HG02610 (cell line): ENCODE data around the gene DHRS2.

Experiments
- ATAC-seq: cut with Tn5 transposase; IDR thresholded peaks from one replicate; pipeline ENCODE4 v1.9.1; 2021; ENCODE audit warnings: mild to moderate bottlenecking, moderate library complexity; ENCODE audit not compliant: unreplicated experiment

Gene DHRS2

DNA sequence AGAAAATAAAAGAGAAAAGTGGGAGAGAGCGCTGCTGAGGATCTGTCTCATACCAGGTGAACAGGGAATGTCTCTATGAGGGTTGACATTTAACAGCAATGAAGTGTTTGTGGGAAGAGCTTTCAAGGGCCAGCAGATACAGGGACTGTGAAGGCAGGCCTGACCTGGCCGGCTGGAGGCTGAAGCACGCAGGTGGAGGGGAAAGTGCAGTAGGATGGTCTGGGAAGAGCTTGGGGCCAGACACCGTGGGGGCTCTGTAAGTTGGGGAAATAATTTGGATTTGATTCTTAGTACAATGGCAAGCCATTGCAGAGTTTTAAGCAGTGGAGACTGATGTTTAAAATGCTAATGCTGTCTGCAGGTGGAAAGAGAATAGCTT is 23.8 kb upstream of the DHRS2 start:
- no peak for ATAC-seq

DNA sequence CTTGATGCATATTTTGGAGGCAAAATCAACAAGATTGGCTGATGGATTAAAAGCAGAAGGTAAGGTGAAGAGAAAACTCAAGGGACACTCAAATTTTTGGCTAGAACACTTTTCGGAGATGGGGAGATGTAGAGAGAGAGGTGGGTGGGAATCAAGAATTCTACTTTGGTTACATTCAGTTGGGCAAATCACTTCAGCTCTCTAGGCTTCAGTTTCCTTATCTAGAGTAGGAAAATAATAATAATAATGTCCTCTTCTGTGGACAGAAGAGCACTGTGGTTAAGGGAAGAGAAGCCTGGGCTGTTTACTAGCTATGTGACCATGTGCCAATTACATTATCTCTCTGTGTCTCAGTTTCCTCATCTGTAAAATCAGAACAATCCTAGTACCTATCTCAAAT is 23.4 kb upstream of the DHRS2 start:
- ATAC-seq: no peak

DNA sequence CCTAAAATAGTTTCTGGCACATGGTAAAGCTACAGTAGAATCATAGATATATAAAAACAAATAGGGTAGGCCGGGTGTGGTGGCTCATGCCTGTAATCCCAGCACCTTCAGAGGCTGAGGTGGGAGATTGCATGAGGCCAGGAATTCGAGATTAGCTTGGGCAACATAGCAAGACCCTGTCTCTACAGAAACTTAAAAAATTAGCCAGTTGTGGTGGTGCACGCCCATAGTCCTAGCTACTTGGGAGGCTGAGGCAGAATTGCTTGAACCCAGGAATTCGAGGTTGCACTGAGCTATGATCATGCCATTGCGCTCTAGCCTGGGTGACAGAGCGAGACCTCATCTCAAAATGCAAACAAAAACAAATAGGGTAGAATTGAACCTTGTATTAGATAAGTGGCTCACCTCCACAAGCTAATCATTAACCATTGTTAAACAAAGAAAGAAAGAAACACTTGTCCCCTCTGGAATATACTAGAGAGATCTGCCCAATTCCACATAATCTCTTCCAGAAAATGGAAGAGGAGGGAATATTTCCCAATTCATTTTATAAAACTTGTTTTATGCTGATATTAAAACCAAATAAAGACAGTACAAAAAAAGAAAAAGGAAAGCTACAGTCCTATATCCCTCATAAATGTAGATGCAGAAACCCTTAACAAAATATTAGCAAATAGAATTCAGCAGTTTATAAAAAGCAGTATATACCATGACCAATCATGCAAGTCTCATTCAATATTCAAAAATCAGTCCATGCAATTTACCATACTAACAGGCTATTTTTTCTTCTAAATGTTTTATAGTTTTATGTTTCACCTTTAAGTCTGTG is 22.7 kb upstream of the DHRS2 start:
- no peak for ATAC-seq

DNA sequence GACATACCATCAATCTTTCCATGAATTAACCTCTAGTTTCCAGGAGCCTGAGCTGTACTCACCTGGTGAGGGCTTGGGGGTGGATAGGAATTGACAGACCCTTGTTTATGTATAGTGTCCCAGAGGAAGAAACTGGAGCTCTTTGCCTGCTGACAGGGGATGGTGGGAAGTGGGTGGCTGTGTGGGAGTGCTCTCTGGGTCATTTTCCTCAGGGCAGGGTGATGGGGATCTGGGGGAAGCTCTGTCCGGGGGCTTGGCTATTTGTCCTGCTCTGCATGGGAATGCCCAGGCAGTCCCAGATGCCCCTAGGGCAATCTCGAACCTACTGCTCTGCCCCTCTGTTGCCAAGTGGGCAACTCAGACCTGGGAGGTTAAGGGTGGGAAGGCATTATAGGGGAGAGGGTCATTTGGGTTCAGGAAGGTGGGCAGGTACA is 21.8 kb upstream of the DHRS2 start:
- ATAC-seq: no peak

DNA sequence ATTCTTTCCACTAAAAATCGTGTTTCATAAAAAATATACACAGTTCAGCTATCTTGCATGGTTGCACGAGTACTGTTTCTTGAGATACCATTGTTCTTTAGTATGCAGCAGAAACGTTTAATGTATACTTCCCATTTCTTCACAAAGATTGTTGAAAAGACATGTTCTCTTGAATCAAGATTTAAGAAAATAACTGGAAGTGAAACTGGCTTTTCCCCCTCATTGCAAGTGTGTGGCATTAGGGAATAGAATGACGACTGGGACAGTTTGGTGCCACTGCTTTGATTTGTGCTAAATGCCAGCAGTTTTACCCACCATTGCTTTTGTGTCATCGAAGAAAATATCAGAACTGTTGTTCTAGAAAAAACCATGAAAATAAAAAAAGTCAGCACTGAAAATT is 20.3 kb upstream of the DHRS2 start:
- no peak for ATAC-seq

DNA sequence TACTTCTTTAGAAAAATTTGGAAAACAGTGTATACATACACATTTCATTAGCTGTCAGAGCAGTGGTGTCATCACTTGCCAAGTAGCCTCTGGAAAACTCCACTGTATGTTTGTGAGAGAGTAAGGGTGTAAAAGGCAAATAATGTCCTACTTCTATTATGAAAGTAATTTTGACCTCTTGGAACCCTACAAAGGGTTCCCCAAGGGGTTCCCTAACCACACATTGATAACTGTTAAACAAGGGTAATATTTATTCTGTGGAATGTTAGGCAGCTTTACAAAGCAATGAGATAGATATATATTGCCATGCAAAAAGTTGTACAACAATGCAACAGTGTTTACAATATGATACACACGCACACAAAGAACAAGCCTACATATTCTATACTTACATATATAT is 18.6 kb upstream of the DHRS2 start:
- ATAC-seq: no peak

DNA sequence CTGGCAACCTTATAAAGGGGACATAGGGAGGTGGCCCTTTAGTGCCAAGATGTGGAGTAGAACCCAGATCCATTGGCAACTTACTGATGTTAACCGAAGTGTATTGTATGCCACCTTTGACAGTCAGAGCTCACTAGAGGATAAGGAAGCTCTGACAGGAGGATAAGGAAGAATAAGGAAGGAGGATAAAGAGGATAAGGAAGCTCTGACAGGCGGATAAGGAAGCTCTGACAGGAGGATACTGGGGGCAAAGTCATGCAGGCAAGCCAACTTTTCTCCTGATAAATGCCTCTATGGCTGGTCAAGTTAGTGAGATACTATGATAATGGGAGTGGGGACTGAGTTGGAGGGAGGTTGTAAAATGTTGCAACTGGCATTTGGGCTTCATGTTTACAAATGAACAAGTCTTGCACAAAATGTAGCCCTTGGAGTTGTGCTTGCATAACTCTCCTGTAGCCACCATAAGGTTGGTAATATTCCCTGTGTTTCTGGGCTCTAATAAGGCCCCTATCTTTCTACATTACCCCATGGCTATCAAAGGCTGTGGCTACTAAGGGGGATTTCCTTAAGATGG is 17.7 kb upstream of the DHRS2 start:
- ATAC-seq: no peak

DNA sequence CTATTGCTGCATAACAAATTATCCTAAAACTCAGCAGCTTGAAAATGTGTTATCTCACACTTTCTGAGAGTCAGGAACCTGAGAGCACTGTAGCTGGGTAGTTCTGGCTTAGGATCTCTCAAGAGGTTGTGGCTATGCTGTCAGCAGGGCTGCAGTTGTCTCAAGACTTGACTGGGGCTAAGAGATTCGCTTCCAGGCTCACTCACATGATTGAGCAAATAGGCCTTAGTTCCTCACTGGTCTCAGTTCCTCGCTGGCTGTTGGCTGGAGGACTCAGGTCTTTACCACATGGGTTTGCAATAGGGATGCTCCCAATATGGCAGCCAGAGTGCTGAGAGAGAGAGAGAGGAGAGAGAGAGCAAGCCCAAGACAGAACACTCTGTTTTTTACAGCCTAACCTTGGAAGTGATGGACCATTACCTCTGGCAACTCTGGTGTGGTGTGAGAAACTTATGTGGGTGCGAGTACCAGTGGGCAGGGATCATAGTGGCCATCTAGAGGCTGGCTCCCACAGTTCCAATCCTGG is 15.9 kb upstream of the DHRS2 start:
- ATAC-seq: no peak

DNA sequence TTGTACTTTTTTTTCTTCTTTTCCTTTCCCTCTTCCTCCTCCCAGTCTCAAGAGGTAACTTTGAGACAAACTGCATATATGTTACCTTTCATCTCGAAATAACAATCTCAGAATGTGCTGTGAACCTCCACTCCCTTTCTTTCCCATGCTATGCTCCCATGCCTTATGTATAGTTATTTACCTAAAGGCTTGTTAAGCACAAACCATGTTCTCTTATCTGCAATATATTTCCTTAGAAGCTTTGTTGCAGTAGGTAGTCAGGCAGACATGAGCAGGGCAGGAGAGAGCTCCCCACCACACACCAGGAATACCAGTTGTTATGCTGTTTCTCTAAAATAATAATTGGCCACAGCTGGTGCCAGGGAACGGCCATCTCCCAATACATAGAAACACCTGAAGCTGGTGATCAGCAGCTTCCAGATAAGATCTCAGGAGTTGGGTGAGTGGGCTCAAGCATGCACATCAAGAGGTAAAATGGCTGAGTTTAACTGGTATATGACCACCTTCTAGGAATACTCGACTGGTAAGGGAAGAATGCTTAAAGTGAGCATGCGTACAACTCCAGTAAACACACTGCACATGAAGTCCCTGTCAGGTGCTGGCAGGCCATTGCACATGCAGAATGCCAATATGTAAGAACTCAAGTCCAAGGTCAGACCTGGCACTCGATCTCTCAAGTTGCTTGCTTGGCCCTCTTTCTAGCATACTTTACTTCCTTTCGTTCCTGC is 14.8 kb upstream of the DHRS2 start:
- ATAC-seq: no peak

DNA sequence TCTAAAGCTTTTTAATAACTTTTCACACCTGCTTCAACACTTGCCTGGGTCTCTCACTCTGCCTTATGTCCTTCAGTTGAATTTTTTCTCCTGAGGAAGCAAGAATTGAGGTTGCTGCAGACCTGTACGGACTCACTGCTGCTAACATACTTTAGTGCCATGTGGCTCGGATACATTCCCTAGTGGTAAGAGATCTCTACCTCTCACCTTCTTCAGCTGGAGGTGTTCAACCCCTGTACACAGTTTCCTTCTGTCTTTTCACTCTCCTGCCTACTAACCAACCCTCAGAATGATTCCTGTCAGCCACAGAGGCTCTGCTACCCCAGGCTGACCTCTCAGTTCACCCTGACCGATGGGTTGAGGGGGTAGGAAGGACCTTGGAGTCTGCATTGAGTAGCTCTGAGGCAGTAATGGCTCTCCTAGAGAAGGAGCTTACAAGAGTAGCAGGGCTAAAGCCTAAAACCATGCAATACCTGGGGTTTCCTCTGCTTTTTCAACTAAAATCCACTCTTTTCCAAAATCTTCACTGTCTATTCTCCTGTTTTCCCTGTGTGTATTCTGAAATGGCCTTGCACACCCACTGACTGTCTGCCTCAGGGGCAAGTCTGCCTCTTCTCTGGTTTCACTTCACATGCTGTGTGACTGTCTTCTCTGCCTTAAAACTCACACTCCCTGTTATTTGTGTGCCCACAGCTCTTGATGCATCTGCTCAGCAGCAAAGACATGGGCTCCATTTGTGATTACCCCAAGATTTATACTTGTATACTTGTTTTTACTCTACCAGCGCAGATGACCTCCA is 14.0 kb upstream of the DHRS2 start:
- ATAC-seq: no peak

DNA sequence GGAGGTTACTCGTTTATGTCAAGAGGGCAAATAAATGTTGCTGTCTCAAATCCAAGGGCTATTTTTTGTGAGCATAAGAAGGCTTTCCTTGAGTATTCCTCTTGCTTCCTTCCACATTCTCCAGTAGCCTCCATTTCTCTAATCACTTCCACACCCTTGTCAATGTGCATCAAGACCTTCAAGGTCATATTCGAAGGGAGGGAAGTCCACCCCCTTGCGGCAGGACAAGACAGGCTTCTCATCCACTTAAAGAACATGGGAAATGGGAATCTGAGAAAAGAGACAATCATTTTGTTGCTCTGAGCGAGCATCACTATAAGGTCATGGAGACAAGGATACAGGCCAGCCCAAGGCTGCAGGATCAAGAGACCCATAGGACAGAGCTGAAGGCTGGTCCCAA is 13.2 kb upstream of the DHRS2 start:
- no peak for ATAC-seq

DNA sequence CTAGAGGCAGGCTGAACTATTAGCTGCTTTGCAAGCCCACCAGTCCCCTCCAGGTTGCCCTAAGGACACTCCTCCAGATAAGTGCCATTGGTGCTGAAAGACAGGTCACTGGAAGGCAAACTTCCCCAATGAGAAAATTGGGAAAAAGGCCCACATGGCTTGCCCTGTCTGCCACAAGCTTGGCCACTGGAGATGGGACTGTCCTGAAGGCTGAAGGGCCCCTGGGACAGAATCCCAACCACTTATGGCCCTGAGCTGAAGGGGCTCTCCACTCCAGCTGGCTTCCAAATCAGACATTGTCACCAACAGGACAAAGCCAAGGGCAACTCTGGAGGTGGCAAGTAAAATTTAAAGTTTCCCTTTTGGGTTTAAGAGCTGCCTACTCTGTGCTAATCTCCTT is 12.2 kb upstream of the DHRS2 start:
- no peak for ATAC-seq

DNA sequence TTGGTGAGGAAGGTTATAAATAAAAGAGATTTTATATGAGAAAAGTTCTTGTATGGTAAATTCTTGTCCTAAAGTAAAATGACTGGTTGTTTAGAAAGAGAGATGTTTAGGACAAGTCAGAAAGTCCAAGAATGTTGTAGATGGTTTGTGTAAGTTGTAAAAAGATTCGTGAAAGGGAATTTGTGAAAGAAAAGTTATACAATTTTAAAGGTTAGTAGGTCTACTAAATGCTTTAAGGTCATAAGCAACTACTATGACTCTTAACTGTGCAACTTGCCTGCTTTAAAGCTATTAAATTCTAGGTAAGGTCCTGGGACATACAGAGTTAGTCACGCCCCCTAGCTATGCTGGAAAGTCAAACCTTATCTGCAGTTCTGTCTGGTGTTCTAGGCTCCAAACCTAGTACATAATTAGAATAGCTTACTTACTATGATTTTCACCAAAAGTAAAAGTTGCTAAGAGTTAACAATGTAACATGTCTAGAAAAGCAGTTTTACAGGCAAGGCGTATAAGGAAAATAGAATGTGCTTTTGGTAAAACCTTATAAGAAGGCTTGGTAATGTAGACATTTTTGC is 11.2 kb upstream of the DHRS2 start:
- no peak for ATAC-seq

DNA sequence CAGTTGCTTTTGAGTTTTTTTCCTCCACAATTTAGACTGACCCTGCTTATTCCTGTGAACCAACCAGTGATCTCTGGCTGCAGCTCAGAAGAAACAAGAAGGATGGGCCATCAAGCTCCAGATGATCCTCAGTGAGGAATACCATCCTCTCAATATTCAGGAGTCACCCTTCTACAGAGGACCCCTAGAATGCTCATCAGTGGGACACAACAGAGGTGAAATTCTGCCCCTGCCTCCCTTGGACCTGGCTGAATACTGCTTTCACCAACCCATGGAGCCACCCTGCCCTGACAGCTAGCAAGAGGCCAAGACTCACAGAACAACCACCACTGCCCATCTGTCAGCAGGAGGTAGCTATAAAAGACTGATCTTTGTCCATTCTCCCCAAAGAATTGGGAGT is 9.2 kb upstream of the DHRS2 start:
- ATAC-seq: no peak

DNA sequence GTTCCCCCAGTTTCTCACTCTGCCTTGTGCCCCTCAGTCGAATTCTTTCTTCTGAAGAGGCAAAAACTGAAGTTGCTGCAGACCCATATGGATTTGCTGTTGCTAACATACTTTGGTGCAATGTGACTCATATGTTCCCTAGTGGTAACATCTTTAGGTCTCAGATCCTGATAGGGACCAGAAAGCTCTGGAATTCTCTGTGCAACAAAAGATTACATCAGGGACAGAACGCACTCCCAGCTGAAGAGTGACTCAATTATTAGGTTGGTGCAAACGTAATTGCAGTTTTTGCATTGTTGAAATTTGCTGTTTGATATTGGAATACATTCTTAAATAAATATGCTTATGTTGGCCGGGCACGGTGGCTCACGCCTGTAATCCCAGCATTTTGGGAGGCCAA is 8.2 kb upstream of the DHRS2 start:
- ATAC-seq: no peak

DNA sequence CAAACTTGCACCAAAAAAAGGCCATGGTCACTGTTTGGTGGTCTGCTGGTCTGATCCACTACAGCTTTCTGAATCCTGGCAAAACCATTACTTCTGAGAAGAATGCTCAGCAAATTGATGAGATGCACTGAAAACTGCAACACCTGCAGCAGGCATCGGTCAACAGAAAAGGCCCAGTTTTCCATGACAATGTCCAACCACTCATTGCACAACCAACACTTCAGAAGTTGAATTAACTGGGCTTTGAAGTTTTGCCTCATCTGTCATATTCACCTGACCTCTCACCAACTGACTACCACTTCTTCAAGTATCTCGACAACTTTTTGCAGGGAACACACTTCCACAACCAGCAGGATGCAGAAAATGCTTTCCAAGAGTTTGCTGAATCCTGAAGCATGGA is 7.0 kb upstream of the DHRS2 start:
- no peak for ATAC-seq

DNA sequence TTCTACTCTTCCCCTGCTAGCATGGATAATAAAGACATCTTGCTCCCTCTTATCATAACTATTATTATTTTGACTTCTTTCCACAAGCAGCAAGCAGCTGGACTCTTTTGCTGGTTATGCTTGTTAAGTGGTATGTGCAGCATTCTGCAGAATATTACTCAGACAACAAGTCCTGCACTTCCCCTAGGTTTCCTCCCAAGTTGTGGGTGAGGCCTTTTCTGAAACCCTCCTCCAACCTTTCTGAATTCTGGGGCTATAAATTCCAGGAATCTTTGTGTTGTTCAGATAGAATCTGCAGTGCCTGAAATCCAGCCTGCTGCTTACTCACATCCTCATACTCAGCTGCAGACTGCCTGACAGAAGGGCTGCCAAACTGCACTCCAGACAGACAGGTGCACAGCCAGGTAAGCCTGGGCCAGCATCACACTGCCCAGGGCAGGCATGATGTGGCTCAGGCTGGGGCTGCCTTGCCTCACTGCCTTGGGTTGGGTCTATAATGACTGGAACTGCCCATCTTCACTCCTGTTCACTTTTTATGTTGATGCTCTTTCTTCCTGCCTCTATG is 6.2 kb upstream of the DHRS2 start:
- no peak for ATAC-seq

DNA sequence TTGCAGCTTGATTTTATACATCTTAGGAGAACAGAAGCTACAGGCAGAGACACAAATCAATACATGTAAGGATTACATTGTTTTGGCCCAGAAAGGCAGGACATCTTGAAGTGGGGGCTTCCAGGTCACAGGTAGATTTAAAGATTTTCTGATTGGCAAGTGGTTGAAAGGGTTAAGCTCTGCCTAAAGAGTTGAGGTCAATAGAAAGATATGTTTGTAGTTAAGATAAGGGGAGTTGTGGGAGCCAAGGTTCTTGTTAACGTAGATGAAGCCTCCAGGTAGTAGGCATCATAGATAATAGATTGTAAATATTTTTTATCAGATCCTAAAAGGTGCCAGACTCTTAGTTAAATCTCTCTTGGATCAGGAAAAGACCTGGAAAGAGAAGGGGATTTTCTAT is 5.5 kb upstream of the DHRS2 start:
- no peak for ATAC-seq

DNA sequence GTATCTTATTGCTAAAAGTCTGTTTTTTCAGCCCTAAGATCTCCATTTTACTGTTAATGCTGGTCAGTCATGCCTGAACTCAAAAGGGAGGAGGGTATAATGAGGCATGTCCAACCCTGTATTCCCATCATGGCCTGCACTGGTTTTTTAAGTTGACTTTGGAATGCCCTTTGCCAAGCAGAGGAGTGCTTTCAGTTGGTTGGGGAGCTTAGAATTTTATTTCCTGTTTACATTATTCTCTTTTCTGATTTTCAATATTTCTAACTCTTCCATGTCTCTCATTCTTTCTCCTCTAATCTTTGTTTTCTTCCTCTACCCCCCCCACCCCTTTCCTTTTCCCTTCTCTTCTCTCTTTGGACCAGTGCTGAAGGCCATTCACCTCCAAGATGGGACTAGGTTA is 4.9 kb upstream of the DHRS2 start:
- no peak for ATAC-seq

DNA sequence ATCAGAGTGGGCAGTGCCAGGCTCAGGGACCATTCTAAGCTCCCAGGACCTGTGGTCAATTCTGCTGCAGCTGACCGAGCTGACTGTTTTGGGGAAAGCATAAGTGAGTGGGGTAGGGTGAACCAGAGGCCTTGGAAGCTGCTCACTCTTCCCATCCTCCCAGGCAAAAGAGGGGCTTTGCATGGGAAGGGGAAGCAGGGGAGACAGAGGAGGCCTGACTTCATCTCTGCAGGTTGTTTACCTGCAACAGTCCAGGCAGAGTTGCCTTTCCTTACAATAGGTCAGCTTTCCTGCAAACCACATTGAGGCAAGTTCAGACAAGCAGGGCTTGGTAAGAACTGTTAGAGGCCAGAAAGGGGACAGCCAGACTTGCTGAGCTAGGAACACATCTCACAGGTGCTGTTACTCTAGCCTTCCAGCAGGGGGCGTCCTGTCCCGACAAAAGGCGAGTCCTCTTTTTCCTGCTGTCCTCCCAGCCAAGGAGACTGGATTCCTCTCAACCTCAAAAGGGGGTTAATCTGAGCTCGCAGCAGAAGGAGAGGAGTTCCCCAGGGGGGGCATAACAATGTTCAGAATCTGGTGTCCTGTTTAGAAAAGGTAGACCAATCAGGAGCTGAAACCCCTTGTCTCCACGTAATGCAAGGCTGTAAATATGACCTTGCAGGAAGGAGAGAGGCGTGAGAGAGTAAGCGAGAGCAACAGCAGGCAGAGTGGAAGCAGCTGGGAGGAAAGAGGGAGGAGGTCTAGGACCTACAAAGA is 4.3 kb upstream of the DHRS2 start:
- ATAC-seq: peak; percentile 72
